Omental fat pad (tissue), 4 donors: ENCODE results near the gene SHC3. TPM values are rescaled to one million over a fixed set of nuclear protein-coding genes. Genes with fewer than 3 reads are reported as not detected.

Experiments
- ATAC-seq: fragments of 150-250 bp; one replicate; pipeline ENCODE4 v1.9.1; 2016; ENCODE audit warnings: mild to moderate bottlenecking, moderate library complexity; ENCODE audit not compliant: low FRiP score
- DNase-seq: peaks from one replicate; pipeline ENCODE4 v3.0.0-alpha.2; 2019; ENCODE audit warnings: low spot score
- total RNA-seq, 4 donors: library from RNA; depleted of rRNA; stranded (reverse); fragments of >200 nt; gene quantifications; one replicate each; pipeline ENCODE4 v1.1.0, GENCODE V29; 2016
- TF ChIP-seq, protein P1 (sequence below), 3 donors: fragments of 450-650 bp; IDR thresholded peaks; one replicate each; pipeline ENCODE4 v1.5.1; 2016 to 2017; ENCODE audit warnings: antibody characterized with exemption in 3 of 3, mild to moderate bottlenecking in 3 of 3, moderate library complexity in 2 of 3

The SHC3 gene
- total RNA-seq, 4 donors from 2014 or later: 1.1 to 7.4 (median 3.1) TPM

DNA sequence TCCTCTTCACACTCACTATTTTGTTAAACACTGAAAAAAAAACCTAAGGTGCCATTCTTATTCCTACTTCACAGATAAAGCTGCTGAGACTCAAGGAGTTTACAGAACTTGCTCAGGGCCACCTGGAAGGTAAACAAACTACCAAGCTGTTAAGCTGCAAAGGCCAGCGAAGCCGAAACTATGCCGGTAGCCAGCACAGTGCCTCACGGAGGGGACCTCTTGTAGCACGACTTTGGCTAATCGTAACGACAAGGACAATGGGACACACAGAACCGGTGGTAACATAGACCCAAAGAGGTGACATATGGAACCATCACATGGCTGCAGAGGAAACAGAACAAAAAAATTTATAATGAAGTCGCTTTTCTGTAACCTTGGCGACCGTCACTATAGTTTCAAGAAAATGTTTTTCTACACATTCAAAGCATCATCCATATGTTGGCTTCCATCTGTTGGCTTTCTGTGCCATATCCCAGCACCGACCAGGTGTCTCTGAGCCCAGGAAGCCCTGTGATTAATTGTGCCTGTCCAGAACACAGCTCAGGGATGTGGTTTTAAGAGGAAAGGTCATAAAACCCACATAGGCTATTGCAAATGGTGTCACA is 127.1 kb downstream of the SHC3 start:
- TF ChIP-seq, protein P1, sequence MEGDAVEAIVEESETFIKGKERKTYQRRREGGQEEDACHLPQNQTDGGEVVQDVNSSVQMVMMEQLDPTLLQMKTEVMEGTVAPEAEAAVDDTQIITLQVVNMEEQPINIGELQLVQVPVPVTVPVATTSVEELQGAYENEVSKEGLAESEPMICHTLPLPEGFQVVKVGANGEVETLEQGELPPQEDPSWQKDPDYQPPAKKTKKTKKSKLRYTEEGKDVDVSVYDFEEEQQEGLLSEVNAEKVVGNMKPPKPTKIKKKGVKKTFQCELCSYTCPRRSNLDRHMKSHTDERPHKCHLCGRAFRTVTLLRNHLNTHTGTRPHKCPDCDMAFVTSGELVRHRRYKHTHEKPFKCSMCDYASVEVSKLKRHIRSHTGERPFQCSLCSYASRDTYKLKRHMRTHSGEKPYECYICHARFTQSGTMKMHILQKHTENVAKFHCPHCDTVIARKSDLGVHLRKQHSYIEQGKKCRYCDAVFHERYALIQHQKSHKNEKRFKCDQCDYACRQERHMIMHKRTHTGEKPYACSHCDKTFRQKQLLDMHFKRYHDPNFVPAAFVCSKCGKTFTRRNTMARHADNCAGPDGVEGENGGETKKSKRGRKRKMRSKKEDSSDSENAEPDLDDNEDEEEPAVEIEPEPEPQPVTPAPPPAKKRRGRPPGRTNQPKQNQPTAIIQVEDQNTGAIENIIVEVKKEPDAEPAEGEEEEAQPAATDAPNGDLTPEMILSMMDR (IDR thresholded peaks at IDR 0.05): no peak
- no peak for ATAC-seq
- DNase-seq: no peak

DNA sequence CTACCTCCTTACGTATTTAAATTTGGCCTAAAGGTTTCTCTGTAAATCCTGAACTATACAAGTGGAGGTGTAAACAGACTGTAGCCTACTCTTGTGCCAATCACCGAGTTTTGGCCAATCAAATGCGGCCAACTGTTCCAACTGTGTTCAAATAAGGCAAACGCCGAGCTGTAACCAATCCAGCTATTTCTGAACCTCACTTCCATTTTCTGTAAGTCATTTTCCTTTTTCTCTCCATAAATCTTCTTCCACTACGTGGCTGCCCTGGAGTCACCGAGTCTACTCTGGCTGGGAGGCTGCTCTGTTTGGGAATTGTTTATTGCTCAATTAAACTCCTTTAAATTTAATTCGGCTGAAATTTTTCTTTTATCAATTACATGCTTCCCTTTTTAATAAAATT is 129.0 kb downstream of the SHC3 start:
- TF ChIP-seq, protein P1 (IDR thresholded peaks at IDR 0.05): no peak
- ATAC-seq: no peak
- no peak for DNase-seq

DNA sequence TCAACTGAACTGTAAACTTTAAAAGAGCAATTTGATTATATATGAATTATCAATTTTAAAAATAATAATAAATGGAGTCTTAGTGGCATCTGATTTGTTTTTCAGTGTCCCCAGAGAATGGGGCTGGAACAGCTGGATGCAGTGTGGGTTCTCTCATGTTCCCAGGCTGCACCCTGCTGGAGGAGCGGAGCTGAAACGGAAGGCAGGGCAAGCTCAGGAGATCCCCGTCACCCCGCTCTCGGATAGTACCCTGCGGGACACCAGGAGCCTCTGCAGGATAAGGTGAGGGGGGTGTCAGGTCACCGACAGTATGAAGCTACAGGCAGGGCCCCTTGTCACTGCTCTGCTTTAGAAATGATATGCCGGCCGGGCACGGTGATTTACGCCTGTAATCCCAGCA is 130.0 kb downstream of the SHC3 start:
- ATAC-seq: no peak
- TF ChIP-seq, protein P1 (IDR thresholded peaks at IDR 0.05): no peak
- no peak for DNase-seq

DNA sequence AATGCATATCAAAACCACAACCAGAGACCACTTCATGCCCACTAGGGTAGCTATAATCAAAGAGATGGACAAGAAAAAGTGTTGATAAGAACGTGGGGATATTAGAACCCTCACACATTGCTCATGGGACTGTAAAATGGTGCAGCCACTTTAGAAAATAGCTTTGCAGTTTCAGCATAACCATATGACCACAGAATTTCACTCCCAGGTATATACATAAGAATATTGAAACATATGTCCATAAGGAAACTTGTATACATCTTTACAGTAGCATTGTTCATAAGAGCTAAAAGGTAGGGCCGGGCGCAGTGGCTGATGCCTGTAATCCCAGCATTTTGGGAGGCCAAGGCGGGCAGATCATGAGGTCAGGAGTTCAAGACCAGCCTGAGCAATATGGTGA is 131.0 kb downstream of the SHC3 start:
- DNase-seq: no peak
- ATAC-seq: no peak
- TF ChIP-seq, protein P1 (IDR thresholded peaks at IDR 0.05): no peak

DNA sequence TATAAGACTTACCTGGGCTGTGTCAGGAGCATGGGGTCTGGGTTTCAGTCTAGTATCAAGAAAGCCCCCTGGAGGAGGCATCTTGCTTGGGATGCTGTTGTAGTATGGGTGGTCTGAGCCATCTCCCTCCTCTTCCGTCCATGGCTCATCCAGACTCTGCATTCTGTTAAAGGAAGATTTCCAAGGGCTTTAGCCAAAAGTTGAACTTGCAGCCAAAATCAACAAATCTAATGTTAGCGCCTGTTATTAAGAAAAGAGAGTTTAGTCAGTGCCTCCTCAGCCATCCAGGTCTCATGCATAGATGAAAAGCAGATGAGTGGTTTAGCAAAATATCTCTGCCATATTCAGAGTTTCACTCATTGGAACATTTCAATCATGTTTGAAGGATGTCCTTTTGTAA is 131.8 kb downstream of the SHC3 start:
- ATAC-seq: no peak
- TF ChIP-seq, protein P1 (IDR thresholded peaks at IDR 0.05): no peak
- DNase-seq: no peak

DNA sequence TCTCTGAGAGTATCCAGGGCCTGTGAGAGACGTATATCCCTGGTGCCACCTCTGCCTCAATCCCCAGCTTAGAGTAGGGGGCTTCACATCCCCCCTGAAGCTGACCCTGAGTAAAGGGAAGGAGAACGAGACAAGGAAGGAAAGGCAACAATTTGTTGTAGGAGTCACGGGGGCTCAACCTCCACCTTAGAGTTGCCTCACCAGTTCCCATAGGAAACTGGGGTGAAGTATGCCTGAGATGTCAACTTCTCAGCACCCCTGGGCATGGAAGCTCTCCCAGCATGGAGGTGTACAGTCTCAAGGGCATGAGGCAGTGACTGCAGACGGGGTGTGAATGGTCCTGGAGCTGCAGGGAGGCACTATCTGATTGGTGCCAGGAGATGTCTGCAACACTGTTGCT is 133.7 kb downstream of the SHC3 start:
- TF ChIP-seq, protein P1 (IDR thresholded peaks at IDR 0.05): no peak
- no peak for DNase-seq
- ATAC-seq: no peak

DNA sequence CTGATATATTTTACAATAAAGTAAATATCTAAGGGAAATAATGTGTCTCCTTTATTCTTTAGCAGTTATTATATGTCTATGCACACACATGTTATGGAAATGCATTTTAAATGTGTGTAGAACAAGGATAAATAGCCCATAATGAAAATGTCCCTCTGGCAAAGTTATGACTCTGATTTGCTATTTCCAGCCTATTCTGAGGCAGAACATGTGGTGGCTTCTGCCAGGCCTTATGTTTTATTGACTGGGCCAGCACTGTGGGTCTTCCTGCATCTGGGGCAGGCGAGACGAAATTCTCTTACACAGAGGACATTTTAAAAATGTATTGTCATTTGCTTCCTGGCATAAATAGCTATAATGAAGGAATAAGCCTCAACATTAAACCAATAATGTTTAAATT is 134.5 kb downstream of the SHC3 start:
- no peak for ATAC-seq
- no peak for DNase-seq
- TF ChIP-seq, protein P1 (IDR thresholded peaks at IDR 0.05): no peak
